H1 (cell line): ENCODE measurements around the gene ALPK3. TPM values are rescaled to one million over a fixed set of nuclear protein-coding genes. Genes with fewer than 3 reads are reported as not detected.

Experiments
- HDAC2 ChIP-seq, 2 experiments: fragments of 300-600 bp in 1 of 2; sonication (generic) in 1 of 2; IDR thresholded peaks; 2 replicates each; pipeline ENCODE4 v1.6.1; 2011 to 2012; ENCODE audit warnings: low read depth in 2 of 2, low read length in 2 of 2, mild to moderate bottlenecking in 2 of 2, moderate library complexity in 2 of 2, borderline replicate concordance in 1 of 2, inconsistent platforms in 1 of 2
- KDM4A ChIP-seq: IDR thresholded peaks from one replicate; pipeline ENCODE4 v1.7.1; 2012; ENCODE audit warnings: low read depth, mild to moderate bottlenecking, moderate library complexity, low read length, inconsistent platforms; ENCODE audit not compliant: severe bottlenecking
- NRF1 ChIP-seq: IDR thresholded peaks from 2 replicates; pipeline ENCODE4 v1.6.1; 2011; ENCODE audit warnings: mild to moderate bottlenecking, low read depth, low read length, improper control_type of control experiment
- polyA plus RNA-seq, 7 experiments: library from polyadenylated mRNA; depleted of rRNA in 3 of 7; stranded (reverse) in 5 of 7; unstranded in 2 of 7; fragments of >200 nt in 5 of 7; fragments of 200-250 nt in 2 of 7; gene quantifications; 1 replicate in 5 of 7; 2 replicates in 1 of 7; 4 replicates in 1 of 7; pipeline versions ENCODE4 v1.2.1 to v1.2.3, GENCODE V29; 2011 to 2013; ENCODE audit warnings: missing spikeins in 2 of 7, mixed read lengths in 2 of 7
- total RNA-seq: library from RNA; stranded (reverse); fragmentation: NEBNext Ultra II Directional; extraction: Animal tissue kit (Norgen Biotek cat#: 25700); gene quantifications from 2 replicates; pipeline ENCODE4 v1.2.1, GENCODE V29; 2021

The ALPK3 gene
- total and polyA plus RNA-seq, 2 of the 8 experiments (the other 6 are each of a cell fraction or from before 2014, with no cell fraction given) = 4.4 to 19.2 TPM

DNA sequence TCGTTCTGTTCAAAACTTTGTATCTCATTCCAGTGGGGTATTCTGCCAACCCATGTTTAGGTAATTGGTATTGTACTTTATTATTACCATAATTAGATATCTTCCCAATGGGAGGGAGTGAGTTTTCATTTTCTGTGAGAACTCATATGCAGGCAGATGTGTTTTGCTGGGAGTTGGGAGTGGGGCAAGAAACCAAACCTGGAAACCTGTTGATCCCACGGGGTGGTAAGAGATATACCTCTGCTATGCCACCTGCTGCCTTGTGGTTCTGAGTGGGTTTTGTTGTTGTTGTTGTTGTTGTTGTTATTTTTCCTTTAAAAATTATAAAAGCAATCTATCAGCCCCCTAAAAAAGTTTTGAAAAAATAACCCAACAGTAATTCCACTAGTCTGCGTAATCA is 36.7 kb upstream of the ALPK3 start (continued):
- TF ChIP-seq KDM4A = no peak
- no peak for TF ChIP-seq HDAC2 (IDR thresholded peaks at IDR 0.05; ENCODE audit: borderline replicate concordance in 1 of 2, low read depth in 2 of 2, low read length in 2 of 2)
- no peak for TF ChIP-seq NRF1
